SK-N-SH treated with all-trans-retinoic acid at 6 μM for 48 hours (cell line): ENCODE measurements around the gene SKAP2.

Experiments used
- ATAC-seq: fragments of 200-7000 bp; cut with Tn5 transposase; 3 replicates; pipeline ENCODE4 v1.9.1; 2020; ENCODE audit warnings: mild to moderate bottlenecking, moderate library complexity
- BACH2 ChIP-seq: fragments of 250-450 bp; sonication (Bioruptor Pico); IDR thresholded peaks from 2 replicates; pipeline ENCODE4 v1.9.0; 2021; ENCODE audit warnings: mild to moderate bottlenecking, borderline replicate concordance
- CREB5 ChIP-seq: fragments of 250-450 bp; sonication (Bioruptor Pico); IDR thresholded peaks from 2 replicates; pipeline ENCODE4 v1.5.1; 2020; ENCODE audit warnings: low read depth, mild to moderate bottlenecking, moderate library complexity
- CSDC2 ChIP-seq: fragments of 250-450 bp; sonication (Bioruptor Pico); IDR thresholded peaks from 2 replicates; pipeline ENCODE4 v1.5.0; 2020; ENCODE audit warnings: mild to moderate bottlenecking, moderate library complexity
- CSRNP3 ChIP-seq: fragments of 250-450 bp; sonication (Bioruptor Pico); IDR thresholded peaks from 2 replicates; pipeline ENCODE4 v1.5.1; 2021; ENCODE audit warnings: mild to moderate bottlenecking, moderate library complexity
- ESRRG ChIP-seq: fragments of 250-450 bp; sonication (Bioruptor Pico); IDR thresholded peaks from 2 replicates; pipeline ENCODE4 v1.6.1; 2021; ENCODE audit warnings: mild to moderate bottlenecking
- GLIS3 ChIP-seq: fragments of 250-450 bp; sonication (Bioruptor Pico); IDR thresholded peaks from 2 replicates; pipeline ENCODE4 v1.5.0; 2020; ENCODE audit warnings: mild to moderate bottlenecking, moderate library complexity
- ISL1 ChIP-seq: fragments of 250-450 bp; sonication (Bioruptor Pico); IDR thresholded peaks from 2 replicates; pipeline ENCODE4 v2.1.2; 2022; ENCODE audit warnings: mild to moderate bottlenecking, moderate library complexity
- PATZ1 ChIP-seq: fragments of 250-450 bp; sonication (Bioruptor Pico); IDR thresholded peaks from 2 replicates; pipeline ENCODE4 v1.8.0; 2020; ENCODE audit warnings: mild to moderate bottlenecking, moderate library complexity, borderline replicate concordance
- PPARA ChIP-seq: fragments of 250-450 bp; sonication (Bioruptor Pico); IDR thresholded peaks from 2 replicates; pipeline ENCODE4 v1.5.0; 2020; ENCODE audit warnings: mild to moderate bottlenecking, borderline replicate concordance
- RARB ChIP-seq: fragments of 250-450 bp; sonication (Bioruptor Pico); IDR thresholded peaks from 2 replicates; pipeline ENCODE4 v1.8.0; 2021; ENCODE audit warnings: mild to moderate bottlenecking, moderate library complexity
- SNAI2 ChIP-seq: fragments of 250-450 bp; sonication (Bioruptor Pico); IDR thresholded peaks from 2 replicates; pipeline ENCODE4 v1.5.0; 2020; ENCODE audit warnings: mild to moderate bottlenecking, moderate library complexity
- TCF4 ChIP-seq: fragments of 250-450 bp; sonication (Bioruptor Pico); IDR thresholded peaks from 2 replicates; pipeline ENCODE4 v1.8.0; 2021; ENCODE audit warnings: mild to moderate bottlenecking, moderate library complexity, borderline replicate concordance
- TOX ChIP-seq: fragments of 250-450 bp; sonication (Bioruptor Pico); IDR thresholded peaks from 2 replicates; pipeline ENCODE4 v1.8.0; 2021; ENCODE audit warnings: mild to moderate bottlenecking, moderate library complexity, borderline replicate concordance
- TSHZ2 ChIP-seq: fragments of 250-450 bp; sonication (Bioruptor Pico); IDR thresholded peaks from 2 replicates; pipeline ENCODE4 v1.5.0; 2020; ENCODE audit warnings: mild to moderate bottlenecking, moderate library complexity
- ZFP3 ChIP-seq: fragments of 250-450 bp; sonication (Bioruptor Pico); IDR thresholded peaks from 2 replicates; pipeline ENCODE4 v1.5.0; 2020; ENCODE audit warnings: mild to moderate bottlenecking, moderate library complexity
- ZFP30 ChIP-seq: fragments of 450-650 bp; formaldehyde crosslinking; IDR thresholded peaks from 2 replicates; pipeline ENCODE4 v1.5.0; 2022; ENCODE audit warnings: mild to moderate bottlenecking, moderate library complexity
- ZNF565 ChIP-seq: fragments of 450-650 bp; formaldehyde crosslinking; conservative IDR thresholded peaks from 2 replicates; pipeline ENCODE4 v1.5.0; 2020; ENCODE audit warnings: low read depth, mild to moderate bottlenecking, moderate library complexity
- ZNF70 ChIP-seq: fragments of 450-650 bp; formaldehyde crosslinking; IDR thresholded peaks from 2 replicates; pipeline ENCODE4 v1.5.0; 2020; ENCODE audit warnings: mild to moderate bottlenecking, moderate library complexity
- ZNF8 ChIP-seq: fragments of 450-650 bp; formaldehyde crosslinking; IDR thresholded peaks from 2 replicates; pipeline ENCODE4 v1.5.0; 2020; ENCODE audit warnings: mild to moderate bottlenecking, moderate library complexity

SKAP2 gene

GRCh38 chr7:26687032-26687431 is 177.4 kb downstream of the SKAP2 start:
- TF ChIP-seq PATZ1 (CRISPR knock-in tag): no peak
- no peak for TF ChIP-seq PPARA
- TF ChIP-seq ZNF8 (CRISPR knock-in tag): no peak
- no peak for TF ChIP-seq TCF4 (CRISPR knock-in tag)
- TF ChIP-seq CSDC2 (CRISPR knock-in tag): no peak
- no peak for TF ChIP-seq ISL1 (CRISPR knock-in tag)
- no peak for TF ChIP-seq GLIS3 (CRISPR knock-in tag)
- TF ChIP-seq BACH2 (CRISPR knock-in tag): no peak
- no peak for TF ChIP-seq ZNF70
- no peak for TF ChIP-seq ZNF565

GRCh38 chr7:26686448-26686981 is 177.9 kb downstream of the SKAP2 start:
- TF ChIP-seq CREB5 (CRISPR knock-in tag) (peak; percentile 39; the same call in 1 of the 2 replicates), GLIS3 (CRISPR knock-in tag) (no peak), TCF4 (CRISPR knock-in tag) (0 out of 2 replicates have a peak, but pooled peaks have one; percentile 12), RARB (CRISPR knock-in tag) (no peak)
- peak; percentile 79 for ATAC-seq

More at GRCh38 chr7:26687032-26687431, 177.4 kb downstream of the SKAP2 start:
- no peak for ATAC-seq

GRCh38 chr7:26685606-26686005 is 178.8 kb downstream of the SKAP2 start:
- TF ChIP-seq ZFP3: no peak
- TF ChIP-seq ZNF8 (CRISPR knock-in tag): no peak
- no peak for TF ChIP-seq ZNF565
- no peak for TF ChIP-seq PPARA
- no peak for TF ChIP-seq ISL1 (CRISPR knock-in tag)
- TF ChIP-seq PATZ1 (CRISPR knock-in tag): no peak
- TF ChIP-seq SNAI2: no peak
- no peak for TF ChIP-seq ZFP30 (CRISPR knock-in tag)
- TF ChIP-seq TOX (CRISPR knock-in tag): no peak
- ATAC-seq: no peak

- TF ChIP-seq ZNF8 (CRISPR knock-in tag): no peak
- ATAC-seq: no peak
Measured at GRCh38 chr7:26684447-26684846, 179.9 kb downstream of the SKAP2 start.

- ATAC-seq: no peak
- TF ChIP-seq TSHZ2 (CRISPR knock-in tag) (no peak), CSRNP3 (CRISPR knock-in tag) (no peak), BACH2 (CRISPR knock-in tag) (no peak), GLIS3 (CRISPR knock-in tag) (no peak), ZFP3 (no peak), ESRRG (no peak), PATZ1 (CRISPR knock-in tag) (no peak)
Measured at GRCh38 chr7:26683277-26683676, 181.1 kb downstream of the SKAP2 start.
